GM18498 (cell line): ENCODE data around the gene SGMS2.

Source experiments
- ATAC-seq: cut with Tn5 transposase; IDR thresholded peaks from one replicate; pipeline ENCODE4 v1.9.1; 2021; ENCODE audit warnings: mild to moderate bottlenecking, moderate library complexity; ENCODE audit not compliant: unreplicated experiment

The SGMS2 gene

DNA sequence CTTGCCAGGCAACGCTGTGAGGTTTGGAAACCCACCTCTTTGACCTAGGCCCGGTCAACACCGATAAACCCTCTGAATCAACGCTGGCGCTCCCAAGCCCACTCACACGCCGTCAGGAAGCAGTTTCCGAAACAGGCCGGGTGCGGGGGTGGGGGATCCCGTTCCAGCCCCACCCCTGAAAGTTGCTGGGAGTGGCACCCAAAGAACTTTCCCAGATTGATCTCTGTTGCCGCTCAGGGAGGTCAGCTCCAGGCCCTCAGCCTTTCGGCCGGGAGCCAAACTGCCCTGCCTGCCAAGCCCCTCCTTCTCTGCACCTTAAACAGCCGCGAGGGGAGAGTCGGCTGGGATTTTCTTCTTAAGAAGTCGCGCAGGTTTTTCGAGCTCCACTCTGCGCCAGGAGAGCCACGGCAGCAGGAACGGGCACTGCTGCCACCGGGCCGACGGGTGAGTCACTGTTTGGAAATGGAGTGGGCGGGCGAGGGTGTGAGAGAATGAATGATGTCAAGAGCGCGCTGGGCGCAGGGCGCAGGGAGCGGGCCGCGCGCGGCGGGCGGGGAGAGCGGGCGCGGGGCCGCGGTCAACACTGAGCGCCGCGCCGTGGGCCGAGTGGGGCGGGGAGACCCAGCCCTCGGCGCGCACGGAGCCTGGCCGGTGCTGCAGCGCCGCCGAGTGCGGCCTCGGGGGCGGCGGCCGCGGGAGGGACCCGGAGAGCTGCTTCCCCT is at the start of gene SGMS2:
TSS of gene SGMS2 (plus strand) at position 583 of the 722 bp plus-strand sequence. CDS start 70,622 bp downstream, outside the sequence.
- ATAC-seq, result peak; percentile 80

DNA sequence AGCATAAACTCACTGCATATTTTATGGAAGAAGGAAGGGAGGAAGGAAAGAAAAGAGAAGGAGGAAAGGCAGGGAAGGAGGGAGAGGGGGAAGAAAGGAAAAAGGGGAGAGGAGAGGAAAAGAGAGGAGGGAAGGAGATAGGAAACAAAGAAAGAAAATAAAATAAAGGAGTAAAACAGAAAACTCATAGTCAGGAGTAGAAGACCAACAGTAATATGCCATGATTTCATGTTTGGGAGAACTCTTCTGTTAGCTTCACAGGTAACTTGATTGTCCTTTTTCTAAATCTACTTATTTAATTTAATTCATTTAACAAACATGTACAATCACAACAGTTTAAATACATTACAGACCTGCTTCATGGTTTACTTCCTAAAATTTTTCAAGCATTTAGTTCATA is 46.8 kb upstream of the SGMS2 start:
- ATAC-seq, result no peak

DNA sequence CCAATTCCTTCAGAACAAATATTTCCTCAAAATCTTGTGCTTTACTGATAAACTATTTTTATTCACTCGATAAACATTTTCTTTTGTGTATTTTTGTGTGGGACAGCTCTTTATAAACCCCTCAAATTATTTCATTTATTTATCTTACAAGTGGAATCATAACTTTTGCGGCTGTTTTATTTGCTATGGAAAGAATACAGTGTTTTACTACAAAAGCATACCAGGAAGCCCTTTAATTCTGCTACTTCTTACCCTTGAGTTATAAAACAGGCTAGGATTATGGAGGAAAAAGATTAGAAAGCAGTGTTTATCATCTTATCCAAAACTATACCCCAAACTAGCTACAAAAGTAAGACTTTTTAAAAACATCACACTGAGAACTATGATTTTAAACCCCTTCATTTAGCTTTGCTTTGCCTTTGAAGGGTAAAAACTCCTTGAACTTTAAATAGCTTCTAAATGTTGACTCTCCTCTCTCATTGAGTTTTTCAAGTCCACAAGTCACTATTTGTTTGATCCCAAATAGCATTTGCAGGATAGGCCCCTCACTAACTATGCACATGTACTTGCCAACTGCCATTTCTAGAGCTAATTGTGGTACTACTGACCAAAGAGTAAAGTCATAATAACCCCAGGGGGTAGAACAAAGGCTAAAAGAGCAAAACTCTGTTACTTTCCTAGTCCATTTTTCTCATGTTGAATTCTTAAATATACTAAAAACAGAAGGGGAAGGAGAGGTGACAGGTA is 45.8 kb upstream of the SGMS2 start:
- no peak for ATAC-seq

DNA sequence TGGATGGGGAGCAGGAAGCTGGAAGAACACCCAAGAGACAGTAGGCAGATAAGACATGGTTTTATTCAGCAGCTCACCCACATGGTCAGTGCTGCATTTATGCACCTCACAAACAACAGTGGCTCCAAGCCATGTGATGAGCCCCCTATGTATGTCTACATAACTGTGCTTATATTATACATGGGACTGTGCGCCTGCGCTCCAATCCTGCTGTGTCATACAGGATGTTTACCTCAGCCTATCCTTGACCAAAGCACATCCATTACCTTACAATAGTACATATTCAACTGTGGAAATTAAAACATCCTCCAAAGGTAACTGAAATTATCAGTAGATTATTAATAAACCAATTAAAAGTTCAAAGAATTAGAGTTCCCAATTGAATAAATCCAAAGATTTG is 44.1 kb upstream of the SGMS2 start:
- no peak for ATAC-seq

DNA sequence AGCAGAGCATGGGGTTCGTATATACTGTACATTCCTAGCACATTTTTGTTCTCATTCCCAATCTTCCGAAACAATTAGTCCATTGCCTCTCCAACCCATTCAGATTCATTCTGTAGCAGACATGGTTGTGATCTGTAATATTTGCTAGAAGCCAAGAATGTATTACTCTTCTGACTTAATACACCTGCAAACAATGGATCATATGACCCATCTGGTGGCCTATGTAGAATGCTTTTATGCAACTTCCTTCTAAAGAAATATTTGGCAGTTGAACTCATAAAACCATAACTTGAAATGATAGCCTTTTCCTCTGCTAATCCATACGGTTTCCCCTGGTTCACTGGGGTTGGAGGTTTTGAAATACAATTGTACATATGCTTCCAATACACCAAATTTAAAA is 32.8 kb upstream of the SGMS2 start:
- ATAC-seq, result no peak

DNA sequence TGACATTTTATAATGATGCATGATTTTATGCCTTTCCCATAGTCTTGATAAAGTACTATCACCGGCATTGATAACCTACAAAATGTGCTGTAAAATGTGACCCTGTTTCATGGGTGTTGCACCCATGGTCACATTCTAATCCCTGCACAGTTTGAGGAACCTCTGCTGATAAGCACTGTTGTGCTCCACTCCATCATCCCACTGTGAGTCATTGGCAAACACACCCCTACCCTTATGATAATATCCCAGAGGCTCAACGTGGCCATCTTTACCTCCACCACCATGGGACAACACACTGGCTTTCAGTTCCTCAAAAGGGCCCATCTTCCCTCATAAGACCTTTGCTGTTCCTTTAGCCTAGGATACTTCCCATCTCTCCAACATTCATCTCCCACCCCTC is 32.0 kb upstream of the SGMS2 start:
- no peak for ATAC-seq

DNA sequence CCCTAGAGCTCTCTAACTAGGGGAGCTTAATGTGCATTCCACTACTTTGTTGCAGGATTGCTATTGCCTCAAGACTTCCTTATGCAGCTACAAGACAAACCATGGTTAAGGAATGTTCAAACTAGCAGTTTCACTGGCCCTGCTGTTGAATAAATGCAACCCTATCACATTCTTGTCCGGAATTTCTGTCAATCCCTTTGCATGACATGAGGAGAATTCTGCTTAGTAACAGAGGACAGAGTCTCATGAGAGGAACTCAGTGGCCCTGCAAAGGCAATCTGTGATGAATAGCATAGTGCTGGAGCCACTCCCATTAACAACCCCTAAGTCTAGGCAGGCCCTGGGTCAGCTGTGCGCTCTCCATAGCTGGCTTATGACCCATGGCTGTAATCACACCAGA is 30.7 kb upstream of the SGMS2 start:
- no peak for ATAC-seq

DNA sequence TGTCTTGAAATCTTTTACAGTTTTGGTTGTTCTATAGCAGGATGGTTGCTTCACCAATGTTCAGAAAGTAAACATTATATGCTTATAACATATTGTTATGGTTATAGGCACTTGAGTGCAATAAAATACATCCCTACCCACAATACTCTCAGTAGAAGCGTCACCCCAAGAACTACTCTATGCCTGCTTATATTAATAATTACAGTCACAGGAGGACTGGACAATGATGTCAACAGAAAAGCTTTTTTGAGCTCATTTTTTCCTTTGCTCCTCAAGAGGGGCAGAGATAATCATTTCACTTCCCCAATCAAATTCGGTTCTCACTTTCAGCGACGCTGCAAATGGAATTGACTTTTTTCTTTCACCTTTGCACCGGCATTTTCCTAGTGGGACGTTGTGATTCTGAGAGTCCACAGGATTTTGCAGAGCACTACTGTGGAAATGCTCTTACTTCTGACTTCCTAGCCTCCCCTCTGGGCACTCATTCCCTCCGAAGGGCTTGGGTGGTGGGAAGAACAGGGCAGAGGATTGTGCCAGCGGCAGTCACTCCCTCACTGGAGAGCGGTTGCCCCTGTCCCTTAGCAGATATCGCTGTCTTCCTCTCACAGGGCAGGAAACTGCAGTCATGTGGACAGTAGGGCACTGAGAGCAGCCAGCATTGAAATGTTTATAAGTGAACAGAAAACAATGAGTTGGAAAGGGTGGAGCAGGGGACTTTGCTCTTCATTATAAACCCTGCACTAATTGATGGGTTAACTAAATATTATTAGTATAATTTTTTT is 24.9 kb upstream of the SGMS2 start:
- no peak for ATAC-seq

DNA sequence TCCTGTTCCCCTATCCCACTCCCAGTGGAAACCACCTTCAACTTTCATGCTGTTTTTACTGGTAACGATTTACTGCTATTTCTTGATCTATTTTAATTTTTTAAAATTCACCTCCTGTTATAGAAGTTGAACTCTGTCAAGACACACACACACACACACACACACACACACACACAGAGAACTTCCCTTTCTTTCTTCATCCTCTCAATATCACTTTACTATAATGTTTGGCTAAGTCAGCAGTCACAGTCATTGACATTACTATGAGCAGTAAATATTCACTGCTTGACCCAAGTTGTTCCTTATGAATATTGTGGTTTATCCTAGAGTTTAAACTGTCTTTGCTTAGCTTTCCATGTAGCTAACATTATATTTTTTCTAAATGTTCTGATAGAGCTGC is 24.0 kb upstream of the SGMS2 start:
- ATAC-seq, result no peak

DNA sequence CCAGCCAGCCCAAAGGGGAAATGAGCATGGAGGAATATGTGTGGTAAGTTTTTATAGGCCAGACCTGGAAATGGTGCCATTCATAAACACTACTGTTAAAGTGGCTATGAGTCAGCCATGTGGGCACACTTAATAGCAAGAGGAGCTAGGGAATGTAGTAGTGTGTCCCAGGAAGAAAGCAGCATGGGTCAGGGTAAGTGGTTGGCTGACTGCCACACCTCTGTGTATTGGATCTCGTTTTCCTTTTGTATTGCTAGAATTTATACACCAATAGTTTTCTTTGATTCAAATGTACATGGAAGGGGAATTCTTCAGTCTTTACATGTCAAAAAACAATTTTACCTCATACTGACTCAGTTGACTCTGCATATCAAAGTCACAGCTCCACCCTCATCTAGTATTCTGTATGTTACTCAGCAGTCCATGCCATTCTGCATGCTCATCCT is 22.9 kb upstream of the SGMS2 start:
- ATAC-seq, result no peak

DNA sequence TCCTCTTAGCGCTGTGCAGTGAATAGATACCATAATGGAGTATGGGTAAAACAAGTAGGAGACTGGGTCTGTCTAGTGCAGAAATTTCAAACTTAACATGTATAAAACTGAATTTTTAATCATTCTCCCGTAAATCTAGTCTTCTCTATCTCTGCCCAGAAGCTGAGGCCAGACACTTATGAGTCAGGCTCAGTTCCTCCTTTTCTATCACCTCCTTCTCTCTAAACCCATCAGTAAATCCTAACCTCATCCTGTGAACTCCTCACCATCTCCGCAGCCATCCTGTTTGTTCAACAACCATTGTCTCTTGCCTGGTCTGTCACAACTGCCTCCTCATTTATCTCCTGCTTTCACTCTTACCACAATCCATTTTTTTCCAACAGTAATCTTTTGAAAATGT is 19.8 kb upstream of the SGMS2 start:
- no peak for ATAC-seq

DNA sequence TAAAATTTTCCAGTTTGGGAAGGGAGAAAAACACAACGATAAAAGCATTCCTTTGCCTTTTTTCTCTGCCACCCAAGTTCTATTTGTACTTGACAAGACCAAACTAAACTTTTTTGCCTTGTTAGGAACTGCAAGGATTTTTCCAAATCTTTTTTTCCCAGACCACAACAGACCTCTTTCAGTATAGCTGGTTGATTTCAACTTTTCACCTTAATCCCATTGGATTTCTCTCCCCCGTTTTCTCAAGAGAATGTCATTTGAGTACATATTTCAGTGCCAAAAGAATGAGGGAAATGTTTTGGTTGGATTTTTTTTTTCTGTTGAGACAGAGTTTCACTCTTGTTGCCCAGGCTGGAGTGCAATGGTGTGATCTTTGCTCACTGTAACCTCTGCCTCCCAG is 18.5 kb upstream of the SGMS2 start:
- ATAC-seq, result no peak

DNA sequence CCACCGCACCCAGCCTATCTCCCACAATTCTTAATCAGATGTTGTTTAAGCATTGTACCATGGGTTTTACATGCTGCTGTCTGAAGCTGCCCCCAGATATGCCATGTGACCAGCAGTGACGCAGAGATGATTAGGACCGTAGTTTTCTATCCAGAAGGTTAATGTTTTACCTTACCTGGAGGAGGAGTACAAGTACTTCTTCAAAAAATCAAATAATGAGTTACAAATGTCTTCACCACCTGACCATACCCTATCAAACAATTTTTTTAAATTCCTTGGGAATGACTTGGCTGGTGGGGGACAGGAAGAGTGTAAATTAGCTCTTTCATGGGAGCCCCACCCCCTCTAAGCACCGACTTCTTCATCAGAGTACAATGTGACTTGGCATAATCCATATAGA is 16.2 kb upstream of the SGMS2 start:
- no peak for ATAC-seq

DNA sequence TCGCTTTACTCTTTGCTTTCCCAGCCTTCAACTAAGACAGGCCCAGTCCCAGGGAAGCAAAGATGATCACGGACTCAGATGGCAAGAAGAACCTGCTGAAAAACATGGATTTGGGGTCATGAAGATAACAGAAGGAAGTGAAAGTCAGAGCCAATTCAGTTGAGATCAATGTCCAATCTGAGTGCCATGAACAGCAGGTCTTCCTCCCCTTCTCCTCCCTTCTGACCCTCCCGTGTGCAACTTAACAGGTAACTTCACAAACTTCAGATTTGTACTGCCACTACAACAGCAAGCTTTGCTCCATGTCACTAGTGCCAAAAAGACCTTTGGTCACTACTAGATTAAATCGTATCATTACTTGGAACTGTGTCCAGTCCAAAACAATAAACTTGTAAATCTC is 15.5 kb upstream of the SGMS2 start:
- ATAC-seq, result no peak

DNA sequence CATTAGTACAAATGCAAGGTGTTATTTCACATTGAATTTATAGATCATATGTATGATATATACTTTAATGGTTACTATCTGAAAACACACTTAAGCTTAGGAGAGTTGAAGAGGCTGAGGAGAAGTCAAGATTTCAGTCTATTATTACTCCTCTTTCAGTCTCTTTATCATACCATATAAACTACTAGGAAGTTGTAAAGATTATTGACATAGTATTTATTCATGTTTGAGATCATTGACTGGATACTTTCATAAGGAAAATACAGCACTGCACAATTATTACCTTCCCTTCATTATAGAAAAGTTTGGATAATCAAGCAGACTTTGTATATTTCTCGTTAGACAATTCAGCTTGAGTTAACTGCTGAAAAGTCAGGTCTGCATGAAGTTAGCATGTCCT is 10.0 kb upstream of the SGMS2 start:
- ATAC-seq, result no peak

DNA sequence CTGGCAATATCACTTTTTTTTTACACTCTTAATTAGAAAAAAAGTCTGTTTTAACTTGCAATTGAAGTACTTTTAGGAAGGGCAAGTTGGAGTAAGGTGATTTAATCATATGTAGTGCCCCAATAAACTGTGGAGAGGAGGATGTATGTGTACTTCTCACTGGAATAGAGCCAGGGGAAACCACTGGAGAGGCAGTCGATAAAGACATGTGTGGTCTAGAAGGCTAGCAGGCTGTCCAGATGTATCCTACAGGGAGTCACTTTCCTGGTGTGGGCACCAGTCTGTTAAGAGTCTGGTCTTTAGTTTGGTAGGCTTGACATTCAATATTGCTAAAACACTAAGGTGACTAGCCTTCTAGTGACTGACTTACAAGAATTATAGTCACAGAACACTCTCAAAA is 9.6 kb upstream of the SGMS2 start:
- ATAC-seq, result no peak

DNA sequence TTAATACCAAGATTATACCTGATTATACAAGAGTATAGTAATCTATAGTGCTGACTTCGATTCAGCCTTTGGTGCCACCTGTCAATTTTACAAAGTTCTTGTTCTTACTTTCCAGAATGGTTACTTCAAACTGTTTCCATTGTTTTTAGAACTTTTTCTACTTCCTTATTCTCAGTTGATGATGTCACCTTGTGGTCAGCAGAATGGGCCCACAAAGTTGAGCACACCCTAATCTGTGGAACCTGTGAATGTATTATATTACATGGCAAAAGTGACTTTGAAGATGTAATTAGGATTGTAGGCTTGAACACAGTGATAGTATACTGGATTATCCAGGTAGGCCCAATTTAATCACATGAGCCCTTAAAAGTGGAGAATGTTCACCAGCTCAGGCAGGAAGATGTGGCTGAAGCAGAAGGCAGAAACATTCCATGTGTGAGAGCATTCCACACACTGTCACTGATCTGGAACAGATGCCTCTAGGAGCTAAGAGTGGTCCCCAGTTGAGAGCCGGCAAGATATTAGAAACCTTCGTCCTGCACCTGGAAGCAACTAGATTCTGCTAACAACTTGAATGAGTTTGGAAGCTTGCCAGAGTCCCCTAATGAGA is 6.3 kb upstream of the SGMS2 start:
- ATAC-seq, result peak; percentile 57

DNA sequence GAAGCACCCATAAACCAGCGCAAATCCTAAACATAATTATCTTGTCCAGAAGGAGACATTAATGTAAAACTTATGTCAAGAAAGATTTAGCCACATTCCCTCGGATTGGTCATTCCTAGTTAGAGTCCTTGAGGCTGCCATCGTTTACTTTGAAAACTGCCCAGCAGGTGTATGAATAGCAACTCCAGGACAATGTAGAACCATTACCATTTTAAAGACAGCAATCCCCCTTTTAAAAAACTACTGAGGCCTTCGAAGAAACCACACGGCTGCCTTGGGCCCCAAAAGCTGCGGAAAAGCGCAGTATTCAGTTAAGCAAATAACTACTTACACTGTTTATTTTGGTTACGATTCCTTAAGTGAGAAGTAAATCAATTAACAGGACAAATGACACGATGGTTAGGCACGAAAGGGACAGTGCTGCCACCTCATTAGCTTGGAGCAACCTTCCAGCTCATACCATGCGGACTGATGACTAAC is 822 bp upstream of the SGMS2 start:
- no peak for ATAC-seq

DNA sequence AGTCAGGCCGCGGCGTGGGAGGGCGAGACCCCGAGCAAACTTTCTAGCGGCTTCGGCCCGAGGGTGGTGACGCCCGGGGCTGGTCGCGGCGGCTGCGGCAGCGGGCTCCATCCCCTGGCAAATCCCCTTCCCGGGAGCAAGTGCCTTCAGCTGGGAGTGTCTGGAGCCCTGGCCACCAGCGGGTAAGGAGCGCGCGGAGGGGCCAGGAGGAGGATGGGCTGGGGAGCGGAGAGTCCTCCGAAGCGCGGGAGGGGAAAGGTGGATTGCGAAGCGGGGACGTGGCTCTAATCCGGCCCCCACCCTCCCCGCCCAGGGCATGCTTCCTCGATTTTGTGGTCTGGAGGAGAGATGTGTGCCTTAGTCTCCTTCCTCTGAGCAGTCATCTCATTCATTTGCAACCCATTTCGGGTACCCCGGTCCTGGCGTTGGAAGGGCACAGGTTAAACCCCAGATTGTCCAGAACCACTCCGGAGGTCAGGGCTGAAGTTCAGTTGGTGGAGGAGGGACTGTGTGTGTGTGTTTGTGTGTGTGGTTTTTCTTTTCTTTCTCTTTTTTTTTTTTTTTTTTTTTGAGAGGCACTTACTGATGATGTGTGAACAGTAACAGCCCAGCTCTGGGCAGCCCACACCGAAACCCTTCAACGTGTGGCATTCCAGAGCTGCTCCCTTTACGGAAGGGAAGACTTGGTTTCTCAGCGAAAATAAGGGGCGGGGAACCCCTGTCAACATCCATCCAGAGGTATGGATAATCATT is 516 bp downstream of the SGMS2 start:
- peak; percentile 37 for ATAC-seq

DNA sequence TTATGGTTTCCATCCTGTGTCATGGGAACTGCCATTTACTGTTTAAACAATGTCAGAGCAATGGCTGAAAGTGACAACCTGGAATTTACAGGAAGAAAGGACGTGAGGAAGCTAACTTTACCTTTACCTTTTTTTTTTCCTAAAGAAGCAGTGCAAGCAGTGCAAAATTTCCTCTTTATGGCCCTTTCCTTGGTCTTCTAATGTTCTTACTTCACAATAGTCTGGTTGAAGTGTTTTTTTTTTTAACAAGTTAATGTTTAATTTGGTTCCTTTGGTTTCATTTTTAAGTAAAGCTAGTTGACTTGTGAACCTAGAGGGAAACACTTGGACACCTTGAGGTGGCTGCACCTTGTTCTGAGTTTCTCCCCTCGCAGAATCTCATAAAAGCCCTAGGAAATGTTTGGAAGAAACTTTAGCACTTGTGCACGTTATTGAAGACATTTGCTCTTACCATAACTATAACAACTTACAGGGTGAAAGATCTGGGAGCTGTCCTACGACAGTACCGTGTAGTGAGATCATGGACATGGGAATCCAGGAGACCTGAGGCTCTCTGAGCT is 1.8 kb downstream of the SGMS2 start:
- ATAC-seq, result no peak
